ENCODE measurements around the gene AGRN. TPM values are rescaled to one million over a fixed set of nuclear protein-coding genes. Genes with fewer than 3 reads are reported as not detected.

AGRN gene
- total RNA-seq, 4 donors from 2014 or later, result 33.0 to 103 (median 41.4) TPM

DNA sequence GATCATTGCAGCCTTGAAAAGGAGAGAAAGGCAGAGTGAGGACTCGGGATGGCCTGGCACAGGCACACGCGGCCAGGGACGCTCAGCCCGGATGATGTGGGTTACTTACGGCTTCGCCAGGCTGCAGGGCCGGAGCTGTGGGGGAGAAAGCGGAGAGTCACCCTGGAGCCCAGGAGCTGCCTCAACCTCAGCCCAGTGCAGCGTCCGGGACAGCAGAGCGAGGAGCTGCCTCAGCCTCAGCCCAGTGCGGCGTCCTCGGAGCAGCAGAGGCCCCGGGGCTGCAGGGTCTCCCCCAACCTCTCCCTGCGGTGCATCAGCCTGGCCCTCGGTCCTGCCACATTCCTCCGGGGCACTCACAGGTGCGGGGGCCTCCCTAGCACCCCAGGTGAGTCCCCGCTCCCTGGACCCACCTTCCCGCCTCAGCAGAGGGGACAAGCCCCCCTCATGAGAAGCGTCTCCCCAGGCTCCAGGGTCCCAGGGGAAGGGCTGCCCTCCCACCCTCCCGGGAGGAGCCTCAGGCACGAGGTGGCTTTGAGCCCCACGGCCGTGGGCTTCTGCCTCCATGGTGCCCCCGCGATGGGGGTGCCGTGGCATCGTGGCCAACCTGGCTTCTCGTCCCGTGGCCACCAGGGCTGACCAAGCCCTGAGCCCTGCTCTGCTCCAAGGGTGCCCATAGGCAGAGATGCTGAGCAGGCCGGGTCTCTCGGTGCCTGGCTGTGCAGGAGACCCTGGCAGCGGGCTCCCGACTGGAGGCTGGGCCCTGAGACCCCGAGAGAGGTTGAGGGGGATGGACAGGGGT, 64.7 kb downstream of the AGRN start:
- Histone ChIP-seq H3K4me3 (no peak overlapping the region), H3K27ac (no peak overlapping the region), H3K9me3 (no peaks in the 10 kb centered on the region), H3K36me3 (no peaks in the 10 kb centered on the region), H3K4me1 (peaks cover 0 to 9% (median 7%) of the 10 kb centered on the region in 4 donors), H3K27me3 (no peaks in the 10 kb centered on the region)
- TF ChIP-seq, protein P1, sequence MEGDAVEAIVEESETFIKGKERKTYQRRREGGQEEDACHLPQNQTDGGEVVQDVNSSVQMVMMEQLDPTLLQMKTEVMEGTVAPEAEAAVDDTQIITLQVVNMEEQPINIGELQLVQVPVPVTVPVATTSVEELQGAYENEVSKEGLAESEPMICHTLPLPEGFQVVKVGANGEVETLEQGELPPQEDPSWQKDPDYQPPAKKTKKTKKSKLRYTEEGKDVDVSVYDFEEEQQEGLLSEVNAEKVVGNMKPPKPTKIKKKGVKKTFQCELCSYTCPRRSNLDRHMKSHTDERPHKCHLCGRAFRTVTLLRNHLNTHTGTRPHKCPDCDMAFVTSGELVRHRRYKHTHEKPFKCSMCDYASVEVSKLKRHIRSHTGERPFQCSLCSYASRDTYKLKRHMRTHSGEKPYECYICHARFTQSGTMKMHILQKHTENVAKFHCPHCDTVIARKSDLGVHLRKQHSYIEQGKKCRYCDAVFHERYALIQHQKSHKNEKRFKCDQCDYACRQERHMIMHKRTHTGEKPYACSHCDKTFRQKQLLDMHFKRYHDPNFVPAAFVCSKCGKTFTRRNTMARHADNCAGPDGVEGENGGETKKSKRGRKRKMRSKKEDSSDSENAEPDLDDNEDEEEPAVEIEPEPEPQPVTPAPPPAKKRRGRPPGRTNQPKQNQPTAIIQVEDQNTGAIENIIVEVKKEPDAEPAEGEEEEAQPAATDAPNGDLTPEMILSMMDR (IDR thresholded peaks at IDR 0.05), result no peak
- no peak for TF ChIP-seq POLR2A (IDR thresholded peaks at IDR 0.05)
- peak in 2 of 3 donors; percentile 13 to 39 for DNase-seq

- Histone ChIP-seq H3K4me3 (no peak overlapping the region), H3K4me1 (peaks cover 0 to 1% (median under 1%) of the 10 kb centered on the region in 4 donors), H3K9me3 (no peaks in the 10 kb centered on the region), H3K27ac (no peak overlapping the region), H3K36me3 (no peaks in the 10 kb centered on the region), H3K27me3 (no peaks in the 10 kb centered on the region)
- TF ChIP-seq POLR2A (IDR thresholded peaks at IDR 0.05), result no peak
- TF ChIP-seq, protein P1 (IDR thresholded peaks at IDR 0.05), result no peak
- peak in 2 of 3 donors; percentile 10 to 24 for DNase-seq
These were observed 65.4 kb downstream of the AGRN start for GRCh38 chr1:1085171-1085841.

DNA sequence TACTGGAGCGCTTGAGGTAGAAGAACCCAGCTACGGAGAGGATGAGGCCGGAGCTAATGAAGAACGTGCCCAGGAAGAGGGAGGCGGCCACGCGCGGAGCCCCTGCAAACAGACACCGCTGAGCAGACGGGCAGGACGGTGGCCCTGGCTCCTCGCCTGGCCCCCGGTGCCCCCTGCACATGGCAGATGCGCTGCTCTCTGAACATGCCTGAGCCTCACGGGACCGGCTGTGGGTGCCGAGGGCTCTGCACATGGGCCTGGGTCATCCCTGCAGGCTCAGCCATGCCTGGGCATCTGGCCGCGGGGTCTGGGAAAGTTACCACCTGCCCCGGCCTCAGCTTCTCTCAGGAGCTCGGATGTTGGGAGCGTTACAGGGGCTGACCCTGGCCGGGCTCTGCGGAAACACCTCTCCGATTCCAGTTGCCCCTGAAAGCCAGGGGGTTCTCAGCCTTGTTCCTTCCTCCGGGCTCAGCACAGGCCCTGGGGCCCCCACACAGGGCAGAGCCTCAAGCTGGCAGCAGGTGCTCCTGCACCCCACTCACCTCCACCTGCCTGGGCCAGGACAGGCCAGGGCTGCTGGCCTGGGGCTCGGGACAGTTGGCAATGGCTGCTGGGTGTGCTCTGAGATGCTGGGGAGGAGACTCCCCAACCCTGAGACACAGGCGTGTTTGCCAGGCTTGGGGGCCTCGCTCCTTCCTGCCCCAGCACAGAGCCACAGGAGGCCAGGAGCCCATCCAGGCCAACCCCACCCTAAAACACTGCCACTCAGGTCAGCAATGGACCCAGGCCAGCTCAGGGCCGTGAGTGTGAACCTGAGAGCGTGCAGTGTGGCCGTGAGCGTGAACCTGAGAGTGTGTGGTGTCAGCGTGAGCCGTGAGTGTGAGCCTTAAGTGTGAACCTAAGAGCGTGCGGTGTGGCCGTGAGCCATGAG, 66.3 kb downstream of the AGRN start:
- no peak overlapping the region for H3K4me3 ChIP-seq
- H3K4me1 ChIP-seq, result no peaks in the 10 kb centered on the region
- no peaks in the 10 kb centered on the region for H3K27me3 ChIP-seq
- TF ChIP-seq POLR2A (IDR thresholded peaks at IDR 0.05), result no peak
- TF ChIP-seq, protein P1 (IDR thresholded peaks at IDR 0.05), result no peak
- H3K27ac ChIP-seq, result no peak overlapping the region
- H3K36me3 ChIP-seq, result no peaks in the 10 kb centered on the region
- peak in 1 of 3 donors; percentile 35 for DNase-seq
- H3K9me3 ChIP-seq, result no peaks in the 10 kb centered on the region

DNA sequence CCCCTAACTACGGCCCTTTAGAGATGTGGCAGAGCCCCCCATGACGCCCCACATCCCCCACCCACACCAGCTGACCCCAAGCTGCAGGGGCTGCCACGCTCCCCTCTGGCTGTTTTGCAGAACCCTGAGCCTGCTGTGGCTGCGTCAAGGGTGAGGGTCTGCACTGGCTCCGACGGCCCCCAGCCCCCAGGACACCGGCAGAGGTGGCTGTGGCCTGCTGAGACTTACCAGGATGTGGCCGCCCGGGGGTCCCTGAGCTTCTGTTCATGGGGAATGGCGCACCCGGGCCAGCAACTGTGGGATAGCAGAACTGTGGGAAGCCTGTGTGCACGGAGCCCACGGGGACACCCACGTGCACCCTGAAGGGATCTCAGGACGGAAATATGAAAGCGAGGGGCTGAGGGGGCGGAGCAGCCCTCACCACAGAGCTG, 67.0 kb downstream of the AGRN start:
- H3K4me3 ChIP-seq, result no peak overlapping the region
- no peaks in the 10 kb centered on the region for H3K9me3 ChIP-seq
- no peak for TF ChIP-seq POLR2A (IDR thresholded peaks at IDR 0.05)
- DNase-seq, result peak in 1 of 3 donors; percentile 42
- no peaks in the 10 kb centered on the region for H3K36me3 ChIP-seq
- H3K4me1 ChIP-seq, result no peaks in the 10 kb centered on the region
- no peak overlapping the region for H3K27ac ChIP-seq
- H3K27me3 ChIP-seq, result no peaks in the 10 kb centered on the region

GRCh38 chr1:1087351-1088028, 67.6 kb downstream of the AGRN start:
- Histone ChIP-seq H3K4me1 (no peaks in the 10 kb centered on the region), H3K27ac (no peak overlapping the region), H3K9me3 (no peaks in the 10 kb centered on the region), H3K4me3 (no peak overlapping the region), H3K36me3 (no peaks in the 10 kb centered on the region), H3K27me3 (no peaks in the 10 kb centered on the region)
- DNase-seq, result peak in 2 of 3 donors; percentile 14 to 41
- TF ChIP-seq, protein P1 (IDR thresholded peaks at IDR 0.05), result no peak
- no peak for TF ChIP-seq POLR2A (IDR thresholded peaks at IDR 0.05)

All from Peyer's patch (tissue), 4 donors.